OCI-LY3 (cell line): ENCODE data around the gene CD248.
"Not testable (repeated sequence)": the region's sequence is repeated elsewhere in the genome, so short reads cannot be mapped to it uniquely, and the experiment has no call there.

Source experiments
- H2AFZ ChIP-seq: fragments of 200-600, 300-600 bp; shearing (Covaris generic); 2 replicates; pipeline ENCODE4 v1.6.0; 2014; ENCODE audit warnings: antibody characterized with exemption, low read depth, low read length
- H3K27ac ChIP-seq: fragments of 200-600, 300-600 bp; sonication (generic); 2 replicates; pipeline ENCODE4 v1.5.1; 2014; ENCODE audit warnings: mild to moderate bottlenecking, low read length, moderate library complexity, mixed read lengths
- H3K27me3 ChIP-seq: fragments of 200-600, 300-600 bp; sonication (generic); 2 replicates; pipeline ENCODE4 v1.6.1; 2014; ENCODE audit warnings: low read depth, low read length, mixed read lengths
- H3K36me3 ChIP-seq: fragments of 200-600, 300-600 bp; sonication (generic); replicated peaks from 2 replicates; pipeline ENCODE3; 2014; ENCODE audit warnings: low read depth, low read length, mixed read lengths
- H3K4me1 ChIP-seq: fragments of 300-600, 200-600 bp; sonication (generic); 2 replicates; pipeline ENCODE4 v1.6.1; 2014; ENCODE audit warnings: low read length, mixed read lengths
- H3K4me2 ChIP-seq: fragments of 200-600, 300-600 bp; sonication (generic); 2 replicates; pipeline ENCODE4 v1.6.1; 2014; ENCODE audit warnings: low read length, mixed read lengths
- H3K4me3 ChIP-seq: fragments of 300-600, 200-600 bp; sonication (generic); 2 replicates; pipeline ENCODE4 v1.5.1; 2014; ENCODE audit warnings: antibody characterized with exemption, mild to moderate bottlenecking, low read length, moderate library complexity
- H3K79me2 ChIP-seq: fragments of 300-600, 200-600 bp; shearing (Covaris generic); 2 replicates; pipeline ENCODE4 v1.6.1; 2014; ENCODE audit warnings: mild to moderate bottlenecking, low read length, mixed read lengths
- H3K9ac ChIP-seq: fragments of 300-600, 200-600 bp; shearing (Covaris generic); 2 replicates; pipeline ENCODE4 v1.6.0; 2014; ENCODE audit warnings: mild to moderate bottlenecking, low read length, moderate library complexity
- H3K9me3 ChIP-seq: fragments of 200-600, 300-600 bp; shearing (Covaris generic); 2 replicates; pipeline ENCODE4 v1.6.1; 2014; ENCODE audit warnings: low read length, mixed read lengths; ENCODE audit not compliant: insufficient read depth
- H4K20me1 ChIP-seq: fragments of 200-600, 300-600 bp; sonication (generic); 2 replicates; pipeline ENCODE4 v1.6.1; 2016; ENCODE audit warnings: low read length, mixed read lengths; ENCODE audit not compliant: insufficient read depth
- EZH2phosphoT487 ChIP-seq: fragments of 200-600 bp; shearing (Covaris generic); IDR thresholded peaks from 2 replicates; pipeline ENCODE4 v1.6.1; 2018; ENCODE audit warnings: antibody characterized with exemption, mixed run types, low read depth
- TF ChIP-seq, protein P1 (sequence below): fragments of 200-600, 300-600 bp; sonication (generic); IDR thresholded peaks from 2 replicates; pipeline ENCODE4 v1.5.1; 2014; ENCODE audit warnings: antibody characterized with exemption, low read length, low read depth

Gene CD248

DNA sequence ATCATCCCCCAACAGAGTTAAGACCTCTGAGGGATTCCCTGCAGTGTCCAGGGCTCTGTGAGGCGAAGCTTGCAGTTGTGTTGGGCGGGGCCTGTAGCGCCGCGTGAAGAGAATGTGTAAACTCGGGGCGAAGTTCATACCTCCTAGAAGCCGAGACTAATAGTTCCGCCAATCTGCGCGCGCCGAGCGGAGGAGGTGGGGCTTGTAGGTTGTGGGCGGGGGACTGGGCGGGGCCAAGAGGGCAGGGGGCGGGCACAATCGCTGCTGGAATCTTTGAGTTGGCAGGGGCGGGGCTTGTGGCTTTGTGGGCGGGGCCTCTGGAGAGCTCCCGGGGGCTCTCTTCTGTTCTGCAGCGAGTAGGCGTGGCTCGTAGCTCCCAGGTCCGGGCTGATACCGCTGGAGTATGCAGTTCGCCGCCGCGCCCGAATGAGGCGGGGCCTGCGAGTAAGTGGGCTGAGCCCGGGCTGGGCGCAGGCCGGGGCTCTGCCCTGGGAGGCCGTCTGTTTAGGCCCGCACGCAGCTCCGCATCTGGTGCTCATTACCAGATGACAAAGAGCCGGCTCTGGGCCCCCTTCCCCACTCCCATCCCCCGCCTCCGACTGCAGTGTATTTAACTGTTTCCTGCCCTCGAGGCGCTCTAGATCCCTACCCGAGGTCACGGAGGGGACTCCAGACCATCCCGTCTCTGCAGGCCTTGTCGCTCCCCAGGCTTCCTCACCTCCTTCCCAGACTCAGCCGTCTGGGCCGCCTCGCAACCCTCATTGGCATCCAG, 4.1 kb downstream of the CD248 start:
- Histone ChIP-seq H3K4me1 (peaks cover 8% of the 10 kb centered on the region), H3K36me3 (no peaks in the 10 kb centered on the region), H3K79me2 (no peaks in the 10 kb centered on the region), H3K4me2 (peak overlapping the region; percentile 59), H3K9me3 (no peaks in the 10 kb centered on the region), H3K4me3 (peak overlapping the region; percentile 69), H4K20me1 (no peaks in the 10 kb centered on the region), H3K9ac (no peak overlapping the region), H3K27ac (no peak overlapping the region), H2AFZ (peak overlapping the region; percentile 66; the same call in 1 of the 2 replicates), H3K27me3 (no peaks in the 10 kb centered on the region; the same call in 1 of the 2 replicates)
- TF ChIP-seq, protein P1, sequence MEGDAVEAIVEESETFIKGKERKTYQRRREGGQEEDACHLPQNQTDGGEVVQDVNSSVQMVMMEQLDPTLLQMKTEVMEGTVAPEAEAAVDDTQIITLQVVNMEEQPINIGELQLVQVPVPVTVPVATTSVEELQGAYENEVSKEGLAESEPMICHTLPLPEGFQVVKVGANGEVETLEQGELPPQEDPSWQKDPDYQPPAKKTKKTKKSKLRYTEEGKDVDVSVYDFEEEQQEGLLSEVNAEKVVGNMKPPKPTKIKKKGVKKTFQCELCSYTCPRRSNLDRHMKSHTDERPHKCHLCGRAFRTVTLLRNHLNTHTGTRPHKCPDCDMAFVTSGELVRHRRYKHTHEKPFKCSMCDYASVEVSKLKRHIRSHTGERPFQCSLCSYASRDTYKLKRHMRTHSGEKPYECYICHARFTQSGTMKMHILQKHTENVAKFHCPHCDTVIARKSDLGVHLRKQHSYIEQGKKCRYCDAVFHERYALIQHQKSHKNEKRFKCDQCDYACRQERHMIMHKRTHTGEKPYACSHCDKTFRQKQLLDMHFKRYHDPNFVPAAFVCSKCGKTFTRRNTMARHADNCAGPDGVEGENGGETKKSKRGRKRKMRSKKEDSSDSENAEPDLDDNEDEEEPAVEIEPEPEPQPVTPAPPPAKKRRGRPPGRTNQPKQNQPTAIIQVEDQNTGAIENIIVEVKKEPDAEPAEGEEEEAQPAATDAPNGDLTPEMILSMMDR = no peak
- TF ChIP-seq EZH2phosphoT487 = no peak

DNA sequence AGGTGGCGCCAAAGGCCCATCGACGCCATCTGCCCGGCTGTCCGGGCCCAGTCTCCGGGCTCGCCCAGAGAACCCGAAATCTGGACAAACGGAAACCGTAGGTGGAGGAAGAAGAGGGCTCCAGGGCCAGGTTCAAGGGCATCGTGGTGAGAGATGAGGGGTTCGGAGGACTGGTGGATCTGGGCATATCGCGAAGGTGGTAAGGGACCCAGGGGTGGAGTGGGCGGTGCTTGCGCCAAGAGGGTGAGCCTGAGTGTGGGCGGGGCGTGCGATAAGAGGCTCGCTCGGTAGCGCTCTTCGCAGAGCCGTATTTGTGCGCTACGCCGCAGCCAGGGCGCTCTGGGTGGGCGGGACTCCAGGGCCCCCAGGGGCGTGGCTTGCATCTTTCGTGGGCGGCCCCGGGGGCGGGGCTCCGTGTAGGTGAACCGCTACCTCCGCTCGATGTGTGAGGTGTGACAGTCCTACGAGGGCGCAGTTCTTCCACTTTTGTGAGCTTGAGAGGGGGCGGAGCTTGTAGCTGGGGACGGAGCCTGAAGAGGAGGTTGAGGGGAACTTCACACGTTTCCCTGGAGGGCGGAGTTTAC, 4.8 kb downstream of the CD248 start:
- peaks cover 3% of the 10 kb centered on the region; the same call in 1 of the 2 replicates for H3K27me3 ChIP-seq
- no peak overlapping the region for H3K27ac ChIP-seq
- no peak for TF ChIP-seq EZH2phosphoT487
- TF ChIP-seq, protein P1 = peak; percentile 37; the same call in 1 of the 2 replicates
- H3K4me3 ChIP-seq = peak overlapping the region; percentile 69
- H4K20me1 ChIP-seq = no peaks in the 10 kb centered on the region
- no peaks in the 10 kb centered on the region for H3K9me3 ChIP-seq
- peak overlapping the region; percentile 66; the same call in 1 of the 2 replicates for H2AFZ ChIP-seq
- H3K4me1 ChIP-seq = peaks cover under 1% of the 10 kb centered on the region
- H3K4me2 ChIP-seq = peak overlapping the region; percentile 59
- no peaks in the 10 kb centered on the region for H3K36me3 ChIP-seq
- H3K79me2 ChIP-seq = no peaks in the 10 kb centered on the region
- H3K9ac ChIP-seq = no peak overlapping the region

DNA sequence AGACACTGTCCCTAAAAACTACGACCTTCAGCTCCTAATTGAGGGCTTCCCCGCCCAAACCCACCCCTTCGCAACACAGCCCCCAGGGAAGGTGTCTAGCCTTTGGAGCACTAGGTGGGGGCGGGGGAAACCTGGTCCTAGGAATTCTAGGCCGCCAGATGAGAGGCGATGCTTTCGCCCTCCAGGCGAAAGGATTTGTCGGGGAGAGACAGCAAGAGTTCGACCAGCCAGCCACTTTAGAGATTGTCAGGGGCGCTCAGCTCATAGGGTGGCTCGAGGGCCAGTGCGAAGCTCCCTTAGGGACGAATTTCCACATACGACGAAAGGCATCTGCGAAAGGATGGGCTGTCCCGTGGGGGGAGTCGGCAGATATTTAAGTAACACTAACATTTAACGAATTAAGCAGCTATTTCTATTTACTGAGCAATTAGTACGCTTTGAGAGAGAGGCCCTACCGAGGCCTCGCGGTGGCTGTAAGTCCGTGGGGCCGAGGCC, 5.3 kb downstream of the CD248 start:
- no peak overlapping the region for H2AFZ ChIP-seq
- TF ChIP-seq EZH2phosphoT487 = no peak

DNA sequence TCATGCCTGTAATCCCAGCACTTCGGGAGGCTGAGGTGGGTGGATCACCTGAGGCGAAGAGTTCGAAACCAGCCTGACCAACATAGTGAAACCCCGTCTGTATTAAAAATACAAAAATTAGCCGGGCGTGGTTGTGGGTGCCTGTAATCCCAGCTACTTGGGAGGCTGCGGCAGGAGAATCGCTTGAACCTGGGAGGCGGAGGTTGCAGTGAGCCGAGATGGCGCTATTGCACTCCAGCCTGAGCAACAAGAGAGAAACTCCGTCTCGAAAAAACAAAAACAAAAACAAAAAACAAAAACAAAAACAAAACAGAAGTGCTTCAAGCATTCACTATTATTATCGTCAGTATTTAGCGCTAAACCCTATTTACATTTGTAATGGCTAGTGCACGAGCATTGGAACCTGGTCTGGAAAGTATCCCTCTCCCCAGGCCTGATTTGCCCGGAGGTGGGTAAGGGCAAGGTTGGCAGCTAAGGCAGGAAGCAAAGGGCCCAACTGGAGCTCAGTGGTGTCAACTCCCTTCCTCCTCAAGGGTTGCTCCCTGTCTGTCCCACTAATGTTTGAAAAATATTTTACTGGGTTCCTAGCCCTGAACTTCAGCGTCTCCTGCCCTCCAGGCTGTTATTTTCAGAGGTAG, 5.9 kb downstream of the CD248 start:
- H3K27ac ChIP-seq, H3K4me3 ChIP-seq, H3K9me3 ChIP-seq, H3K27me3 ChIP-seq, H2AFZ ChIP-seq, H3K4me2 ChIP-seq, H3K36me3 ChIP-seq, H4K20me1 ChIP-seq, H3K9ac ChIP-seq, H3K79me2 ChIP-seq, H3K4me1 ChIP-seq: not testable (repeated sequence)

More for the DNA sequence above, 5.3 kb downstream of the CD248 start:
- no peak overlapping the region for H3K9ac ChIP-seq
- no peaks in the 10 kb centered on the region for H3K79me2 ChIP-seq
- no peaks in the 10 kb centered on the region for H4K20me1 ChIP-seq
- peaks cover 3% of the 10 kb centered on the region; the same call in 1 of the 2 replicates for H3K27me3 ChIP-seq
- H3K4me1 ChIP-seq = no peaks in the 10 kb centered on the region
- H3K27ac ChIP-seq = no peak overlapping the region
- no peaks in the 10 kb centered on the region for H3K9me3 ChIP-seq
- peak overlapping the region; percentile 69; the same call in 1 of the 2 replicates for H3K4me3 ChIP-seq
- H3K4me2 ChIP-seq = no peak overlapping the region
- no peaks in the 10 kb centered on the region for H3K36me3 ChIP-seq
